Measurements from ENCODE around the gene MIEF2.

The MIEF2 gene

DNA sequence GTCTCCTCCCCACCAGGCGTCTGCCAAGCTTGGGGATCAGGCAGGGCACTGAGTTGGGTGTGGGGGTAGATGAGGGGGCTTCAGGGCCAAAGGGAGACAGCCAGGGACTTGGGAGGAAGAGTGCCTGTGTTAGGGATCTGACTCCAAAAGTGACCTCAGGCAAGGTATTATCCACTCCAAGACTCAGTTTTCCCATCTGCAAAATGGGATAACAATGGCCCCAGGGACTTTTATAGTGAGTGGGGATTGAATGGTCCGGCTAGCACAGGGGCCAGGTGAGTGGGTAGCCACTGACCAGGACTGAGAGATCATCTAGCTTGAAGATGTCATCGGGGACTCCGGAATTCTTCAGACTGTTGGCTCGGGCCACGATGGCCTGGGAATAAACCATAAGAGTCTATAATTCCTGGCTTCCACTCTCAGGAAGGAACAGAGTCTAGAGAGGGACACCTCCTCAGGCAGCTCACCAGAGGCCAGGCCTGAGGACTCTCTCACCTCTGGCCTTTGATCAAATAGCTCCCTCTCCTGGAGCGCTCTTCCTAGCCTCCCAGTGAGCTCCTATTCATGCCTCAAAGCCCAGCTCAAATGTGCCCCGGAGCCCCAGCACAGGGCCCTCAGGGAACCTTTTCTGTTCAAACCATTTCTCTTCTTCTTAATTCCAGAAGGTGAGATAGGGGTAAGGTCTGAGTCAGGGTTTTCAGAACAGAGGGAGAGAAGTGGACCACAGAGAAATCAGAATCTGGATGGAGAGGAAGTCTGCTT, 5.4 kb upstream of the MIEF2 start:
- TF ChIP-seq POLR2AphosphoS5 (IDR thresholded peaks at IDR 0.05; ENCODE audit: low read depth, low read length) (no peak), SIN3A (IDR thresholded peaks at IDR 0.05; ENCODE audit: borderline replicate concordance, insufficient read depth, low read length) (no peak), FOXP2 (optimal IDR thresholded peaks at IDR 0.05; ENCODE audit: borderline replicate concordance, extremely low read depth, extremely low read length, insufficient read depth) (no peak), TAF1 (IDR thresholded peaks at IDR 0.05; ENCODE audit: borderline replicate concordance, insufficient read depth, low read length) (no peak)
- TF ChIP-seq, protein P1, sequence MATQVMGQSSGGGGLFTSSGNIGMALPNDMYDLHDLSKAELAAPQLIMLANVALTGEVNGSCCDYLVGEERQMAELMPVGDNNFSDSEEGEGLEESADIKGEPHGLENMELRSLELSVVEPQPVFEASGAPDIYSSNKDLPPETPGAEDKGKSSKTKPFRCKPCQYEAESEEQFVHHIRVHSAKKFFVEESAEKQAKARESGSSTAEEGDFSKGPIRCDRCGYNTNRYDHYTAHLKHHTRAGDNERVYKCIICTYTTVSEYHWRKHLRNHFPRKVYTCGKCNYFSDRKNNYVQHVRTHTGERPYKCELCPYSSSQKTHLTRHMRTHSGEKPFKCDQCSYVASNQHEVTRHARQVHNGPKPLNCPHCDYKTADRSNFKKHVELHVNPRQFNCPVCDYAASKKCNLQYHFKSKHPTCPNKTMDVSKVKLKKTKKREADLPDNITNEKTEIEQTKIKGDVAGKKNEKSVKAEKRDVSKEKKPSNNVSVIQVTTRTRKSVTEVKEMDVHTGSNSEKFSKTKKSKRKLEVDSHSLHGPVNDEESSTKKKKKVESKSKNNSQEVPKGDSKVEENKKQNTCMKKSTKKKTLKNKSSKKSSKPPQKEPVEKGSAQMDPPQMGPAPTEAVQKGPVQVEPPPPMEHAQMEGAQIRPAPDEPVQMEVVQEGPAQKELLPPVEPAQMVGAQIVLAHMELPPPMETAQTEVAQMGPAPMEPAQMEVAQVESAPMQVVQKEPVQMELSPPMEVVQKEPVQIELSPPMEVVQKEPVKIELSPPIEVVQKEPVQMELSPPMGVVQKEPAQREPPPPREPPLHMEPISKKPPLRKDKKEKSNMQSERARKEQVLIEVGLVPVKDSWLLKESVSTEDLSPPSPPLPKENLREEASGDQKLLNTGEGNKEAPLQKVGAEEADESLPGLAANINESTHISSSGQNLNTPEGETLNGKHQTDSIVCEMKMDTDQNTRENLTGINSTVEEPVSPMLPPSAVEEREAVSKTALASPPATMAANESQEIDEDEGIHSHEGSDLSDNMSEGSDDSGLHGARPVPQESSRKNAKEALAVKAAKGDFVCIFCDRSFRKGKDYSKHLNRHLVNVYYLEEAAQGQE (IDR thresholded peaks at IDR 0.05; ENCODE audit: insufficient read depth in 1 of 2, low read depth in 2 of 2, low read length in 2 of 2): no peak

DNA sequence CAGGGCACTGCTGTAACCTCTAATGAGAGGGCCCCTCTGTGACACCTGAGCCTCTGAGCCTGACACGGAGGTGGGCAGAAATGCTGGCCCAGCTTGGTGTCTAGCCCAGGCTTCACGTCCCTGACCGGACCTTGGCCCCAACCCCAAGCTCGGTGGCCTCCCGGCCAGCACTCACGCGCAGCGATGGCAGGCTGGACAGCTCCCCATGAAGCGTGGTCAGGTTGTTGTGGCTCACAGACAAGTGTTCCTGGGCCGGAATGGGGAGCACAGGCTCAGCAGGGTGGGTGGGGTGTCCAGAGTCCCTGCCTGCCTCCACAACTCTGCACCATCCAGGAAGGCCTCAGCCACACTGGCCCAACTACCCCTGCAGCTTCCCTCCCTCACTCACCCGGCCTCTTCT, 4.1 kb upstream of the MIEF2 start:
- TF ChIP-seq FOXP2 (optimal IDR thresholded peaks at IDR 0.05; ENCODE audit: borderline replicate concordance, extremely low read depth, extremely low read length, insufficient read depth): no peak
- TF ChIP-seq, protein P1 (IDR thresholded peaks at IDR 0.05; ENCODE audit: insufficient read depth in 1 of 2, low read depth in 2 of 2, low read length in 2 of 2): 0 out of 4 replicates have a peak, but pooled peaks have one; percentile 31 to 56

DNA sequence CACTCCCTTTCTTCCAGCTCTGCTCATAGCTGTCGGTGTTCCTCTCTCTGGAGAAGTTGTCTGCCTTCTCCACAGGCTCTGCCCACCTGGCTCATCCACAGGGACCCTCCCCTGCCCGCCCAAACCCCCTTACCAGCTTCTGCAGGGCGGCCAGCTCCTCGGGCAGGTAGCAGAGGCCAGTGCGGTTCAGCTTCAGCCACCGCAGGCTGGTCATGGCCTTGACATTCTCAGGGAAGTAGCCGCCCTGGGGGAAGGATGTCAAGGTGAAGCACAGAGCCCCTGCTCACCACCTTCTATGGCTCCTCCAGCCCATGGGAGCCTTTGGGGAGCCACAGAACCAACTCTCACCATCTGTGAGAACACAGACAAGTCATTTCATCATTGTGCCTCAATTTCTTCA, 3.7 kb upstream of the MIEF2 start:
- no peak for TF ChIP-seq SIN3A (IDR thresholded peaks at IDR 0.05; ENCODE audit: borderline replicate concordance, insufficient read depth, low read length)
- no peak for TF ChIP-seq TAF1 (IDR thresholded peaks at IDR 0.05; ENCODE audit: borderline replicate concordance, insufficient read depth, low read length)
- TF ChIP-seq POLR2AphosphoS5 (IDR thresholded peaks at IDR 0.05; ENCODE audit: low read depth, low read length): no peak
- no peak for TF ChIP-seq FOXP2 (optimal IDR thresholded peaks at IDR 0.05; ENCODE audit: borderline replicate concordance, extremely low read depth, extremely low read length, insufficient read depth)
- TF ChIP-seq, protein P1 (IDR thresholded peaks at IDR 0.05; ENCODE audit: insufficient read depth in 1 of 2, low read depth in 2 of 2, low read length in 2 of 2): no peak

DNA sequence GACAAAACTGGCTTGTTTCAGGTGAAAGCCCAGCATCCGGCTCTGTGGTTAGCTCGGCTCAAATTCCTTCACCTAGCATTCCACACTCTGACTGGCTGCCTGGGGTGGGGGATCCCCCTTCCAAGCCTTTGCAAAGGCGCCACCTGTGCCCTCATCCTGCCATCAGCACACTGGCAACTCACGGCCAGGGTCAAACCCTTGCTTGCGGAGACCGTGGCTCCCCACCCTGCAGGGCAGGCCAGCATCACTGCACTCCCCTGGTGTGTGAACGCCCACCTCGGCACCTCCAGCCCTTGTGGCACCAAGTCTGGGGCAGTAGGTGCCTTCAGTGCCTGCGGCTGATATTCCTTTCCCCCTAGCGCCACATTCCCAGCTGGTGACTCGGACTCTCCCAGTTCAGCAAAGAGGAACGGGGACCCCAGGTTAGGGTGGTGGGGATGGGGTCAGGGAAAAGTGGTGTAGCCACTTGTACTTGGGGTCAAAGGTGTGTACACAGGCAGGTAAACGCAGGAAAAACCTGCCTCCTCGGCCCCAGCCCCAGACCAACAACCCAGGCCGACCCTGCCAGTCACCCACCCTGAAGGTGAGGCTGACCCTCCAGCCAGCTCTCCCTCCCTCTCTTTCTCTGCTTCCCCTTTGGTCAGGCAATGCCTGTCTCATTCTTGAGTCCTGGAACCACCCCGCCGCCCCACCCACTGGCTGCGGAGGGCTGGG, 3.0 kb upstream of the MIEF2 start:
- TF ChIP-seq, protein P1 (IDR thresholded peaks at IDR 0.05; ENCODE audit: insufficient read depth in 1 of 2, low read depth in 2 of 2, low read length in 2 of 2): no peak
- TF ChIP-seq SIN3A (IDR thresholded peaks at IDR 0.05; ENCODE audit: borderline replicate concordance, insufficient read depth, low read length) (no peak; the same call in 1 of the 2 replicates), POLR2AphosphoS5 (IDR thresholded peaks at IDR 0.05; ENCODE audit: low read depth, low read length) (no peak), FOXP2 (optimal IDR thresholded peaks at IDR 0.05; ENCODE audit: borderline replicate concordance, extremely low read depth, extremely low read length, insufficient read depth) (no peak), TAF1 (IDR thresholded peaks at IDR 0.05; ENCODE audit: borderline replicate concordance, insufficient read depth, low read length) (no peak)
